Measurements from ENCODE around the gene GYS2. TPM values are rescaled to one million over a fixed set of nuclear protein-coding genes. Genes with fewer than 3 reads are reported as not detected.

Gene GYS2
- total and polyA plus RNA-seq, 3 experiments from 2014 or later, result not detected

DNA sequence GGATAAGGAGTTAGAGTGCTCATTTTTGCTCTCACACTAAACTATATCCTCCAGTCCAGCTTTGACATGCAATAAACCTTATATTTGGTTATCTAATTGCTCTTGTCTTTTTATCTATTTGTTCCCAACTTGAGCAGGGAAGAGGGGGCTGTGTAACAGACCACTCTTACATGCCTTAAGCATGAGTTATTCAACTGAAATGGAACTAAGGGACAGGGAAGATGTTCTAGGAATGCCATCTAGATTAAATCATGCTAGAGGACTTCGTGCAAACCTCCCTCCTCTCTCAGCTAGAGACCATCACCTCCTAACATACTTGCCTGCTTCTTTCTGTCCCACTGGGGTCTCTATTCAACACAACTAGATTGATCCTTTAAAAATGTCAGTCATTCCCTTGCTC, 57.9 kb downstream of the GYS2 start:
- Histone ChIP-seq H3K4me3 (ENCODE audit: low read length) (no peak overlapping the region), H3K9me3 (ENCODE audit: low read length) (no peaks in the 10 kb centered on the region), H3K27ac (ENCODE audit: low read depth, low read length) (no peak overlapping the region), H3K36me3 (ENCODE audit: insufficient read depth, low read length) (no peaks in the 10 kb centered on the region), H3K27me3 (ENCODE audit: insufficient read depth, low read length, poor library complexity, severe bottlenecking) (no peaks in the 10 kb centered on the region), H3K4me1 (ENCODE audit: insufficient read depth, low read length) (no peaks in the 10 kb centered on the region)
- H3K4me1 Mint-ChIP-seq, result no peaks in the 10 kb centered on the region
- H3K36me3 Mint-ChIP-seq, result peaks cover 0 to 3% (median 0%) of the 10 kb centered on the region in 3 donors
- no peak for DNase-seq
- H3K4me3 Mint-ChIP-seq, result no peak overlapping the region
- CTCF ChIA-PET, result no interaction called here
- H3K9me3 Mint-ChIP-seq, result no peaks in the 10 kb centered on the region
- POLR2A ChIA-PET, result no interaction called here
- peaks cover 3 to 6% of the 10 kb centered on the region in 2 donors for H3K27me3 Mint-ChIP-seq
- H3K27ac Mint-ChIP-seq, result no peak overlapping the region

- ChIA-PET CTCF (no interaction called here), POLR2A (no interaction called here)
- Histone ChIP-seq H3K27ac (ENCODE audit: low read depth, low read length) (no peak overlapping the region), H3K36me3 (ENCODE audit: insufficient read depth, low read length) (no peaks in the 10 kb centered on the region), H3K27me3 (ENCODE audit: insufficient read depth, low read length, poor library complexity, severe bottlenecking) (no peaks in the 10 kb centered on the region), H3K4me1 (ENCODE audit: insufficient read depth, low read length) (no peaks in the 10 kb centered on the region), H3K9me3 (ENCODE audit: low read length) (no peaks in the 10 kb centered on the region), H3K4me3 (ENCODE audit: low read length) (no peak overlapping the region)
- no peak overlapping the region for H3K4me3 Mint-ChIP-seq
- no peaks in the 10 kb centered on the region for H3K9me3 Mint-ChIP-seq
- DNase-seq, result no peak
- no peak overlapping the region for H3K27ac Mint-ChIP-seq
- peaks cover 0 to 3% (median 0%) of the 10 kb centered on the region in 3 donors for H3K36me3 Mint-ChIP-seq
- H3K27me3 Mint-ChIP-seq, result peaks cover 3 to 6% of the 10 kb centered on the region in 2 donors
- H3K4me1 Mint-ChIP-seq, result no peaks in the 10 kb centered on the region
Observed at GRCh38 chr12:21545557-21545956, 59.1 kb downstream of the GYS2 start.

DNA sequence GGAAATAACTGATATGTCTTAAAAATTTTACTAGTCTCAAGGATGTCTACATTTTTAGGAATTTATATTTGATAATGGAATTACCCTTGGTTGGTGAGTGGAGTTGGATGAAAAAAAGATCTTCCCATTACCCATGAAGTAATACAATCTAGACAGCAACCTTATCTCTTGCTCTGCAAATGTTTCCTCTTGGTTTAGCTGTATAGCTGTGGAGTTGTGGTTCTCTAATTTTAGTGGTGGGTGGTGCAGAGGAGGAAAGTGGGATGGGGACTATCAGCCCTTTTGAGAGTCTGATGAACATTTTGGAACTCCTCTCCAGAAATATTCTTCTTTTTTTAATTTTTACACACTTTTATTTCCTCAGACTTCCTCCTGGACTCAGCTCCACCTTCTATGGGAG, 61.5 kb downstream of the GYS2 start:
- Histone ChIP-seq H3K4me1 (ENCODE audit: insufficient read depth, low read length) (no peaks in the 10 kb centered on the region), H3K27ac (ENCODE audit: low read depth, low read length) (no peak overlapping the region), H3K36me3 (ENCODE audit: insufficient read depth, low read length) (no peaks in the 10 kb centered on the region), H3K27me3 (ENCODE audit: insufficient read depth, low read length, poor library complexity, severe bottlenecking) (no peaks in the 10 kb centered on the region), H3K4me3 (ENCODE audit: low read length) (no peak overlapping the region), H3K9me3 (ENCODE audit: low read length) (no peaks in the 10 kb centered on the region)
- Mint-ChIP-seq H3K36me3 (peaks cover 0 to 3% (median 0%) of the 10 kb centered on the region in 3 donors), H3K9me3 (no peaks in the 10 kb centered on the region), H3K27ac (no peak overlapping the region), H3K4me1 (no peaks in the 10 kb centered on the region), H3K27me3 (peaks cover 3 to 6% of the 10 kb centered on the region in 2 donors), H3K4me3 (no peak overlapping the region)
- no peak for DNase-seq
- CTCF ChIA-PET, result no interaction called here
- POLR2A ChIA-PET, result no interaction called here

DNA sequence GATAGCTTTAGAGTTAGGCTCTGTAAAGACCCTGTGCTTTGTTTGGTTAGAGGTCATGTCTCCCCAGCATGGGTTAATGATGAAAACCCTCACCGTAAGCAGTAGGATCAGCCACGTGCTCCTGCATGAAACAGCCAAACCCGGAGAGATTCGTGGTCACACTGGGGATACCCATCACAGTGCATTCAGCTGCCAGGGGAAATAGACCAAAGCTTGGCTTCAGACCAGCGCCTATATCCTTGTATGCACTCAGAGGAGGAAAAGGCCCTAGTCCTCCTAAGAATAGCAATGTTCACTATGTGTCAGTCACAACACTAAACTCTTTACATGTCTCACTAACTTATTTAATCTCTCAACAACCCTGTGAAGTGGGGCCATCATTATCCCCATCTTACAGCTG, 62.2 kb downstream of the GYS2 start:
- Mint-ChIP-seq H3K27ac (no peak overlapping the region), H3K36me3 (peaks cover 0 to 3% (median 0%) of the 10 kb centered on the region in 3 donors), H3K4me1 (no peaks in the 10 kb centered on the region), H3K4me3 (no peak overlapping the region), H3K9me3 (no peaks in the 10 kb centered on the region), H3K27me3 (peaks cover 3 to 6% of the 10 kb centered on the region in 2 donors)
- Histone ChIP-seq H3K9me3 (ENCODE audit: low read length) (no peaks in the 10 kb centered on the region), H3K27me3 (ENCODE audit: insufficient read depth, low read length, poor library complexity, severe bottlenecking) (no peaks in the 10 kb centered on the region), H3K27ac (ENCODE audit: low read depth, low read length) (no peak overlapping the region), H3K4me3 (ENCODE audit: low read length) (no peak overlapping the region), H3K4me1 (ENCODE audit: insufficient read depth, low read length) (no peaks in the 10 kb centered on the region), H3K36me3 (ENCODE audit: insufficient read depth, low read length) (no peaks in the 10 kb centered on the region)
- CTCF ChIA-PET, result no interaction called here
- no peak for DNase-seq
- POLR2A ChIA-PET, result no interaction called here

DNA sequence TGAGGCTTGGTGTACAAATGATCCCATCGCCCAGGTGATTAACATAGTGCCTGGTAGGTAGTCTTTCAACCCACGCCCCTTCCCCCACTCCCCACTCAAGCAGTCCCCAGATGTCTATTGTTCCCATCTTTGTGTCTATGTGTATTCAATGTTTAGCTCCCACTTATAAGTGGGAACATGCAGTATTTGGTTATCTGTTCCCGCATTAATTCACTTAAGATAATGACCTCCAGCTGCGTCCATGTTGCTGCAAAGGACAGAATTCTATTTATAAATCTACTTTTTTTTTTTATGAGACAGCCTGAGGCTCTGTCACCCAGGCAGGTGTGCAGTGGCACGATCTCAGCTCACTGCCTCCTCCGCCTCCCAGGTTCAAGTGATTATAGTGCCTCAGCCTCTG, 62.9 kb downstream of the GYS2 start:
- CTCF ChIA-PET, result no interaction called here
- DNase-seq, result no peak
- no peak overlapping the region for H3K4me3 Mint-ChIP-seq
- no peaks in the 10 kb centered on the region for H3K9me3 Mint-ChIP-seq
- no peaks in the 10 kb centered on the region for H3K4me1 Mint-ChIP-seq
- peaks cover 3 to 6% of the 10 kb centered on the region in 2 donors for H3K27me3 Mint-ChIP-seq
- H3K36me3 Mint-ChIP-seq, result peaks cover 0 to 3% (median 0%) of the 10 kb centered on the region in 3 donors
- no peak overlapping the region for H3K27ac ChIP-seq (ENCODE audit: low read depth, low read length)
- no peaks in the 10 kb centered on the region for H3K9me3 ChIP-seq (ENCODE audit: low read length)
- no peak overlapping the region for H3K4me3 ChIP-seq (ENCODE audit: low read length)
- H3K36me3 ChIP-seq (ENCODE audit: insufficient read depth, low read length), result no peaks in the 10 kb centered on the region
- POLR2A ChIA-PET, result no interaction called here
- H3K27ac Mint-ChIP-seq, result no peak overlapping the region
- H3K4me1 ChIP-seq (ENCODE audit: insufficient read depth, low read length), result no peaks in the 10 kb centered on the region
- no peaks in the 10 kb centered on the region for H3K27me3 ChIP-seq (ENCODE audit: insufficient read depth, low read length, poor library complexity, severe bottlenecking)

- no peak overlapping the region for H3K27ac Mint-ChIP-seq
- no peak overlapping the region for H3K4me3 ChIP-seq (ENCODE audit: low read length)
- DNase-seq, result no peak
- peaks cover 0 to 3% (median 0%) of the 10 kb centered on the region in 3 donors for H3K36me3 Mint-ChIP-seq
- H3K9me3 Mint-ChIP-seq, result no peaks in the 10 kb centered on the region
- no peaks in the 10 kb centered on the region for H3K36me3 ChIP-seq (ENCODE audit: insufficient read depth, low read length)
- peaks cover 4 to 5% of the 10 kb centered on the region in 2 donors for H3K27me3 Mint-ChIP-seq
- H3K27ac ChIP-seq (ENCODE audit: low read depth, low read length), result no peak overlapping the region
- H3K9me3 ChIP-seq (ENCODE audit: low read length), result no peaks in the 10 kb centered on the region
- ChIA-PET POLR2A (no interaction called here), CTCF (interaction anchor here (1.4 kb wide), 1 partner anchor 140 kb away, joined by 3 read pairs; no protein-coding TSS in a partner anchor)
- no peaks in the 10 kb centered on the region for H3K27me3 ChIP-seq (ENCODE audit: insufficient read depth, low read length, poor library complexity, severe bottlenecking)
- no peak overlapping the region for H3K4me3 Mint-ChIP-seq
- H3K4me1 ChIP-seq (ENCODE audit: insufficient read depth, low read length), result no peaks in the 10 kb centered on the region
- no peaks in the 10 kb centered on the region for H3K4me1 Mint-ChIP-seq
Observed at GRCh38 chr12:21539797-21540196, 64.8 kb downstream of the GYS2 start.

DNA sequence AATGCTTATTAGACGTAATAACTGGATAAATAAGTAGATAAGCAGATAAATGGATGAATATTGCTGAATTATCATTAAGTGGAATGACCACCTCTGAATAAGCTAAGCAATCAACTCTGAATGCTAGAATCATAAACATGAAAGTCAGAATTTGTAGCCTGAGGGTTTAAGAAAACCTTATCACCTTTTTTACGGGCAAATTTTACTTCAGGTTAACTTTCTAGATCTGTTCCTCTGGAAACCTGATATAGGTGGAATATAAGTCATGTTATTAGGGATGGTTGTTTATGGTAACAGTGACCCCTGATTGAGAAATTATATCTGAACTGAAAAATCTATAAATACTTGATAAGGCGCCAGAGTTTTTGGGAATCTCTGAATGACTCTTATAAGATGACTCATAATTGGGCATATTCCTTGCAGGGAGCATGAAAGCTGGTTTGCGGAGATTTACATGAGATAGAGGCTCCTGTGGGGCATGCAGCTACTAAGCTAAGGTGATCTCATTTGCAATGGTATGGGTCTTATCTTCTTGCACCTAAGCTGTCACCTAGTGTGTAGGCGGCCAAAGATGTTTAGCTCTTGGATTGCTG, 66.5 kb downstream of the GYS2 start:
- POLR2A ChIA-PET, result no interaction called here
- no peaks in the 10 kb centered on the region for H3K4me1 ChIP-seq (ENCODE audit: insufficient read depth, low read length)
- no peak overlapping the region for H3K27ac ChIP-seq (ENCODE audit: low read depth, low read length)
- Mint-ChIP-seq H3K27me3 (peaks cover 5 to 7% of the 10 kb centered on the region in 2 donors), H3K4me3 (no peak overlapping the region), H3K4me1 (no peaks in the 10 kb centered on the region), H3K36me3 (no peaks in the 10 kb centered on the region), H3K9me3 (no peaks in the 10 kb centered on the region), H3K27ac (no peak overlapping the region)
- no peaks in the 10 kb centered on the region for H3K9me3 ChIP-seq (ENCODE audit: low read length)
- CTCF ChIA-PET, result no interaction called here
- H3K4me3 ChIP-seq (ENCODE audit: low read length), result no peak overlapping the region
- no peak for DNase-seq
- H3K36me3 ChIP-seq (ENCODE audit: insufficient read depth, low read length), result no peaks in the 10 kb centered on the region
- no peaks in the 10 kb centered on the region for H3K27me3 ChIP-seq (ENCODE audit: insufficient read depth, low read length, poor library complexity, severe bottlenecking)

DNA sequence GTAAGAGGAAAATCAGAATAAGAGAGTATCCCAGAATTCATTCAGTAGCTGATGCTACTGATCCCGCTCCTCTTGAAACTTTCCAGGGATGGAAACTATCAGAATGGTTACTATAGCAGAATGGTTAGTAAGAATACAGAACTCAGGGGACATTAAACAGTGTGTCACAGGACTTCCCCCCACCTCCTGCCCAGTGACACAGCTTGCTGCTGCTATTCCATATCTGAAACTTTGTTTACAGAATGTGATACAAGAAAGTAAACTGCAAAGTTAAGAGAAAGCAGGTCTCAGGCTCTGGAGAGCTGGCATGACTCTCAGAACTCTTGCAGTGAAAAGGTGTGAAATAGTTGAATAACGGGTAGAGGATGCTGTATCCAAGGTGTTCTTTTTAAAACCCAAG, 75.2 kb downstream of the GYS2 start:
- POLR2A ChIA-PET, result no interaction called here
- H3K27me3 ChIP-seq (ENCODE audit: insufficient read depth, low read length, poor library complexity, severe bottlenecking), result peaks cover 6% of the 10 kb centered on the region
- H3K36me3 Mint-ChIP-seq, result peaks cover 0 to 5% (median 0%) of the 10 kb centered on the region in 3 donors

More for the DNA sequence above, 75.2 kb downstream of the GYS2 start:
- H3K4me1 Mint-ChIP-seq, result peaks cover 7 to 14% (median 9%) of the 10 kb centered on the region in 3 donors
- Histone ChIP-seq H3K4me3 (ENCODE audit: low read length) (no peak overlapping the region), H3K36me3 (ENCODE audit: insufficient read depth, low read length) (no peaks in the 10 kb centered on the region), H3K9me3 (ENCODE audit: low read length) (no peaks in the 10 kb centered on the region), H3K27ac (ENCODE audit: low read depth, low read length) (no peak overlapping the region), H3K4me1 (ENCODE audit: insufficient read depth, low read length) (no peaks in the 10 kb centered on the region)
- peaks cover 0 to 2% (median under 1%) of the 10 kb centered on the region in 5 donors for H3K9me3 Mint-ChIP-seq
- DNase-seq, result no peak
- no peak overlapping the region for H3K27ac Mint-ChIP-seq
- H3K4me3 Mint-ChIP-seq, result no peak overlapping the region
- CTCF ChIA-PET, result interaction anchor here (1.1 kb wide), 1 partner anchor 28 kb away, joined by 3 read pairs; the partner anchor contains the start of genes GOLT1B and RECQL
- H3K27me3 Mint-ChIP-seq, result peaks cover 10 to 49% of the 10 kb centered on the region in 2 donors
